GM12878 (cell line): ENCODE measurements around the gene ACACA.

Experiments used
- ATF7 ChIP-seq: fragments of 450-650 bp; IDR thresholded peaks from 2 replicates; pipeline ENCODE4 v1.6.1; 2016; ENCODE audit warnings: low read depth, mild to moderate bottlenecking
- BHLHE40 ChIP-seq, 2 experiments: fragments of 450-650 bp in 1 of 2; IDR thresholded peaks; 2 replicates each; pipeline ENCODE4 v1.6.1; 2011 to 2017; ENCODE audit warnings: low read depth in 2 of 2, borderline replicate concordance in 1 of 2, improper control_type of control experiment in 1 of 2, low read length in 1 of 2, mild to moderate bottlenecking in 1 of 2
- YY1 ChIP-seq: IDR thresholded peaks from 2 replicates; pipeline ENCODE4 v1.6.1; 2011; ENCODE audit warnings: low read depth, mild to moderate bottlenecking, low read length
- ZNF274 ChIP-seq: IDR thresholded peaks from one replicate; pipeline ENCODE4 v1.8.0; 2011; ENCODE audit not compliant: insufficient read length, insufficient read depth
- ZNF687 ChIP-seq: fragments of 450-650 bp; IDR thresholded peaks from 2 replicates; pipeline ENCODE4 v1.6.1; 2017; ENCODE audit warnings: mild to moderate bottlenecking, moderate library complexity
- TF ChIP-seq, protein P1 (sequence below), 3 experiments: IDR thresholded peaks in 2 of 3; conservative IDR thresholded peaks in 1 of 3; 2 replicates each; pipeline ENCODE4 v1.5.1; 2011; ENCODE audit warnings: low read depth in 3 of 3, low read length in 3 of 3, mild to moderate bottlenecking in 3 of 3, control low read depth in 2 of 3, moderate library complexity in 2 of 3, inconsistent platforms in 1 of 3, mixed read lengths in 1 of 3; ENCODE audit not compliant: control insufficient read depth in 2 of 3, insufficient read depth in 1 of 3; ENCODE audit errors: extremely low read depth in 1 of 3

DNA sequence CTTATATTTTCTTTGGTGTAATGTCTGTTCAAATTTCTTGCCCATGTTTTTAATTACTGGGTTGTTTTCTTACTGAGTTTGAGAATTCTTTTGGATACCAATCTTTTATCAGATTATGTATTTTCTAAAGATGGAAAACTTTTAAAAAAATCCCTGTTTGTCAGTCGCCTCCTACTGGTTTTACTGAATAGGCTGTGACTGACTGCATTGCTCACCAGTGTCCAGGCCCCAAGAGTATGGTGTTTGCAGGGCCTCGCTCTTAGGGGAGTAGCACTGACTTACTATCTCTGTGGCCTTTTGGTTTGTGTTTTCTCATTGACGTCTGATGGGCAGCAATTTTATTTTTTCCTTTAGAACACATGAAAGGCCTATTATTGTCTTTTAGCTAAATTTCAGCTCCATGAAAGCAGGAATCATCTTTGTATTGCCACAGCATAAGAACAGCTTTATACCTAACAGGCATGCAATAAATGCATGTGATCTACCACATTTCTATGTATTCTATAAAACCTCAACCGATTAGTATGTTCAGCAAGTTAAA, 269.5 kb downstream of the ACACA start:
- TF ChIP-seq, protein P1, sequence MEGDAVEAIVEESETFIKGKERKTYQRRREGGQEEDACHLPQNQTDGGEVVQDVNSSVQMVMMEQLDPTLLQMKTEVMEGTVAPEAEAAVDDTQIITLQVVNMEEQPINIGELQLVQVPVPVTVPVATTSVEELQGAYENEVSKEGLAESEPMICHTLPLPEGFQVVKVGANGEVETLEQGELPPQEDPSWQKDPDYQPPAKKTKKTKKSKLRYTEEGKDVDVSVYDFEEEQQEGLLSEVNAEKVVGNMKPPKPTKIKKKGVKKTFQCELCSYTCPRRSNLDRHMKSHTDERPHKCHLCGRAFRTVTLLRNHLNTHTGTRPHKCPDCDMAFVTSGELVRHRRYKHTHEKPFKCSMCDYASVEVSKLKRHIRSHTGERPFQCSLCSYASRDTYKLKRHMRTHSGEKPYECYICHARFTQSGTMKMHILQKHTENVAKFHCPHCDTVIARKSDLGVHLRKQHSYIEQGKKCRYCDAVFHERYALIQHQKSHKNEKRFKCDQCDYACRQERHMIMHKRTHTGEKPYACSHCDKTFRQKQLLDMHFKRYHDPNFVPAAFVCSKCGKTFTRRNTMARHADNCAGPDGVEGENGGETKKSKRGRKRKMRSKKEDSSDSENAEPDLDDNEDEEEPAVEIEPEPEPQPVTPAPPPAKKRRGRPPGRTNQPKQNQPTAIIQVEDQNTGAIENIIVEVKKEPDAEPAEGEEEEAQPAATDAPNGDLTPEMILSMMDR (IDR thresholded peaks at IDR 0.05 in 2 of 3, conservative IDR thresholded peaks at IDR 0.05 in 1 of 3; ENCODE audit: control insufficient read depth in 2 of 3, extremely low read depth in 1 of 3, insufficient read depth in 1 of 3, low read depth in 3 of 3, low read length in 3 of 3) = no peak
- TF ChIP-seq ZNF687 = no peak
- no peak for TF ChIP-seq ATF7
- no peak for TF ChIP-seq ZNF274
- TF ChIP-seq YY1 = no peak
- no peak for TF ChIP-seq BHLHE40 (IDR thresholded peaks at IDR 0.05; ENCODE audit: borderline replicate concordance in 1 of 2, low read depth in 2 of 2, low read length in 1 of 2)
